ENCODE measurements around the gene RNF217. TPM values are rescaled to one million over a fixed set of nuclear protein-coding genes. Genes with fewer than 3 reads are reported as not detected.
A peak's percentile ranks its signal among the peaks of the same experiment; 100 is the strongest.

RNF217 gene
- total and polyA plus RNA-seq, 10 donors: 0.89 to 17.1 (median 10.0) TPM

DNA sequence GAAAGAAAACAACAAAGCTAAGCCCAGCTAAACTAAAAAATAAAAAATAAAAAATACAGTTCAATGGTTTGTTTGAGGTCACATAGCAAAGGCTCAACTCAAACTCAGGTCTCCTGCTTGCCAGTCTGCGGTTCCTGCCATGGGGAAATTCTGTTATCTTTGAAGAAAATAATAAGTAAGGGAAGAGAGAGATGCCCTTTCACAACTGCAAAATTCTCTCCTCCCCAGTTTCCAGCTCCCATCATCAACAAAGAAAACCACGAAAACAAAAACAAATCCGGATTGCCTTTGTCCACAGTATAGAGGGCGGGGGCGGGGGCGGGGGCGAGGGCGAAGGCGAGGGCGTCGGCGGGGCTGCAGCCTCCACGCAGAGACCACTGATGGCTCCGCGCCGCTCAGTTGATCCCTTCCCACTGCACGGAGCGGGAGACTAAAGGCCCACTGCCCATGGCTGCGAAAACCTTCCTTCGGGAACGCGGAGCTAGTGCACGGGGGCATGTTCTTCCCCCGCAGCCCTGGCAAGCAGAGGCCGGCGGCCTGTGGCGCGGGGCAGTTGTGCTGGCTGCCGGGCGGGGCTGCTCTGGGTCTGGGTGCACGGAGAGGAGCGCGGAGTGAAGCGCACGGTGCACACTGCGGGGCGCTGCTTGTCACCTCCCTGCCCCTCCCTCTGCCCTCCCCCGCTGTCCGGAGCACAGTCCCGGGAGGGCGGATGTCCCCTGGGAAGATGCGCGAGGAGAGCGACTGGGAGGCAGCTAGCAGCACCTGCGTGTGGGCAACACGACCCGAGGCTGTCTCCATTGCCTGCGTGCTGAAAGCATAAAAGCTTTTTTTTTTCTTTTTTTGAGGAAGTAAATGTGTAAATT, 137.2 kb downstream of the RNF217 start:
- peaks cover 0 to 28% (median 0%) of the 10 kb centered on the region in 7 donors for H3K27me3 ChIP-seq (replicated peaks in 1 of 7)
- peaks cover 0 to 18% (median 5%) of the 10 kb centered on the region in 6 donors for H3K4me1 ChIP-seq
- peak overlapping the region; percentile 28 to 69 (median 41) for H3K4me3 ChIP-seq
- WGBS, 5 donors: 2 to 4% (median 3%) methylated on average over 17 to 48 of the region's 48 CpGs
- no peaks in the 10 kb centered on the region for H3K9me3 ChIP-seq
- peak overlapping the region in 2 of 8 donors; percentile 21 to 37 for H3K27ac ChIP-seq
- intact Hi-C loops (cut with DNase I; ENCODE audit: low total_unique reads): no loop called here
- peak; percentile 84 for DNase-seq
- peak in 2 of 3 donors; percentile 17 to 36 for TF ChIP-seq POLR2AphosphoS5 (IDR thresholded peaks at IDR 0.05)
- TF ChIP-seq, protein P1, sequence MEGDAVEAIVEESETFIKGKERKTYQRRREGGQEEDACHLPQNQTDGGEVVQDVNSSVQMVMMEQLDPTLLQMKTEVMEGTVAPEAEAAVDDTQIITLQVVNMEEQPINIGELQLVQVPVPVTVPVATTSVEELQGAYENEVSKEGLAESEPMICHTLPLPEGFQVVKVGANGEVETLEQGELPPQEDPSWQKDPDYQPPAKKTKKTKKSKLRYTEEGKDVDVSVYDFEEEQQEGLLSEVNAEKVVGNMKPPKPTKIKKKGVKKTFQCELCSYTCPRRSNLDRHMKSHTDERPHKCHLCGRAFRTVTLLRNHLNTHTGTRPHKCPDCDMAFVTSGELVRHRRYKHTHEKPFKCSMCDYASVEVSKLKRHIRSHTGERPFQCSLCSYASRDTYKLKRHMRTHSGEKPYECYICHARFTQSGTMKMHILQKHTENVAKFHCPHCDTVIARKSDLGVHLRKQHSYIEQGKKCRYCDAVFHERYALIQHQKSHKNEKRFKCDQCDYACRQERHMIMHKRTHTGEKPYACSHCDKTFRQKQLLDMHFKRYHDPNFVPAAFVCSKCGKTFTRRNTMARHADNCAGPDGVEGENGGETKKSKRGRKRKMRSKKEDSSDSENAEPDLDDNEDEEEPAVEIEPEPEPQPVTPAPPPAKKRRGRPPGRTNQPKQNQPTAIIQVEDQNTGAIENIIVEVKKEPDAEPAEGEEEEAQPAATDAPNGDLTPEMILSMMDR (IDR thresholded peaks at IDR 0.05 in 8 of 11, conservative IDR thresholded peaks at IDR 0.05 in 3 of 11): no peak
- no peaks in the 10 kb centered on the region for H3K36me3 ChIP-seq

DNA sequence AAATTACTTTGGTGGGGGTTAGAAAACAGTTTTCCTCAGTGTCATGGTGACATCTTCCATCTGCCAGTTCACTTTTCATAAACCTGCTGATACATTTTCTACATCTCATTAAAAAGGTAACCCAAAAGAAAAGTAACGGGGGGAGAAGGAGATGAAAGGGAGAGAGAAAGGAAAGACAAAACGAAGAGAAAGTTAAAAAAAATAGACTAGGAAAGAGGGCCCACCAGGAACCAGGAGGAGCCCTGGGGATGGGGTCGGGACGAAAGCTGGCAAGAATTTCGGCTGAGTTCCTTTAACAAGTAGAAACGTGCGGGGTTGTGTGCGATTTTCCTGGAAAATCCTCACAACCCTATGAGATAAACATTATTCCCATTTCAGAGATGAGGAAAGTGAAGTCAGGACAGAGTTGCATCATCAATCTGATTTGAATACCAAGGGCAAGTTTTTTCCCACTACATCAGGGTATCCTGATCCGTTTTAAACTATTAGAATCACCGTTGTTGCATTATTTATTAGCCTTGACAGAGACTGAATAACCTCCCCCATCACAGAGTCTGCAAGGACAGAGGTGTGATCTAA, 137.9 kb downstream of the RNF217 start:
- 86 to 92% (median 89%) methylated on average over 10 of the region's 10 CpGs for WGBS, 5 donors
- intact Hi-C loops (cut with DNase I; ENCODE audit: low total_unique reads): no loop called here
- no peak for DNase-seq
- Histone ChIP-seq H3K4me3 (peak overlapping the region in 6 of 8 donors; percentile 34 to 69 (median 42)), H3K27ac (no peak overlapping the region), H3K9me3 (no peaks in the 10 kb centered on the region), H3K36me3 (no peaks in the 10 kb centered on the region), H3K27me3 (replicated peaks in 1 of 7) (peaks cover 0 to 28% (median 0%) of the 10 kb centered on the region in 7 donors), H3K4me1 (peaks cover 0 to 18% (median 5%) of the 10 kb centered on the region in 6 donors)
- no peak for TF ChIP-seq POLR2AphosphoS5 (IDR thresholded peaks at IDR 0.05)
- TF ChIP-seq, protein P1 (IDR thresholded peaks at IDR 0.05 in 8 of 11, conservative IDR thresholded peaks at IDR 0.05 in 3 of 11): no peak
- TF ChIP-seq POLR2A (IDR thresholded peaks at IDR 0.05): no peak

DNA sequence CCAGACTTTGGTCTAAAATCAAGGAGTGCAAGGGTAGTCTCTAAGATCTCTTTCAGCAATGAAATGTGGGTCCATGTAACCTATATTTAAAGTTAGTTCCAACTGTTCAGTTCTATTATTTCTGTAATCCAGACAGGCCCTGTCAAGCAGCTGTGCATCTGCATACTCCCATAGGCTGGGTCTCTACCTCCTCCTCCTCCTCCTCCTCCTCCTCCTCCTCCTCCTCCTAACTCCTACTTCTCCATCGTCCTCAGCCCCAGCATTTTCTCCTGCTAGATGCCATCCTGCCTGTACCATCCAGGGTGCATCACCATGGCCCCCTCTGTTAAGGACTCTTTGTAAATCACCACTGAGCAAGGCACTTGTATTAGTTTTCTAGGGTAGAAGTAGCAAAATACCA, 138.9 kb downstream of the RNF217 start:
- intact Hi-C loops (cut with DNase I; ENCODE audit: low total_unique reads): no loop called here
- H3K4me1 ChIP-seq: peaks cover 0 to 18% (median 5%) of the 10 kb centered on the region in 6 donors
- no peak overlapping the region for H3K4me3 ChIP-seq

More for the DNA sequence above, 138.9 kb downstream of the RNF217 start:
- Histone ChIP-seq H3K36me3 (no peaks in the 10 kb centered on the region), H3K27me3 (replicated peaks in 1 of 7) (peaks cover 0 to 28% (median 0%) of the 10 kb centered on the region in 7 donors), H3K9me3 (no peaks in the 10 kb centered on the region), H3K27ac (no peak overlapping the region)
- TF ChIP-seq POLR2AphosphoS5 (IDR thresholded peaks at IDR 0.05): no peak
- no peak for TF ChIP-seq POLR2A (IDR thresholded peaks at IDR 0.05)
- TF ChIP-seq, protein P1 (IDR thresholded peaks at IDR 0.05 in 8 of 11, conservative IDR thresholded peaks at IDR 0.05 in 3 of 11): no peak
- 45 to 85% (median 53%) methylated on average over 1 of the region's 1 CpG; no CpG with 5 or more reads in 1 of the 5 donors for WGBS, 5 donors
- no peak for DNase-seq
